GM19438 (cell line): ENCODE results near the gene KCNMA1.
A peak's percentile ranks its signal among the peaks of the same experiment; 100 is the strongest.

Experiments
- ATAC-seq: cut with Tn5 transposase; IDR thresholded peaks from one replicate; pipeline ENCODE4 v1.9.1; 2021; ENCODE audit warnings: low read depth; ENCODE audit not compliant: unreplicated experiment

KCNMA1 gene

DNA sequence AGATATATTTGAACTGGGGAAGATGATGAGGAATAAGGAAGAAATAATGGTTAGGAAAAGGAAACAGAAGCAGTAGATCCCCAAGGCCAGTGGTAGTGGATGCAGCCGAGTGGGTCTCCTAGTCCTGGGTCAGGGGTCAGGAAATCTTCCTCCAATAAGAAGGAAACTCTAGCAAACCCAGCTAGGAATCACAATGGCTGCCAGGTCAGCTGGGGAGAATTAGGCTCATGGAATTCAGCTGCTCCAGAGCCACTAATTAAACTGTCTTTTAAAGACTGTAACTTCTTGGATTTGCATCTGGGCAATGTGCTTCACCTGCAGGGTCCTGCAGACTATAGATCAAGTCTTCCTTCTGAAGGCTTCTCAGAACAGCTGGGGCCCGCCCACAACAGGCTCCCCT lies 644.4 kb downstream of the KCNMA1 start:
- no peak for ATAC-seq

DNA sequence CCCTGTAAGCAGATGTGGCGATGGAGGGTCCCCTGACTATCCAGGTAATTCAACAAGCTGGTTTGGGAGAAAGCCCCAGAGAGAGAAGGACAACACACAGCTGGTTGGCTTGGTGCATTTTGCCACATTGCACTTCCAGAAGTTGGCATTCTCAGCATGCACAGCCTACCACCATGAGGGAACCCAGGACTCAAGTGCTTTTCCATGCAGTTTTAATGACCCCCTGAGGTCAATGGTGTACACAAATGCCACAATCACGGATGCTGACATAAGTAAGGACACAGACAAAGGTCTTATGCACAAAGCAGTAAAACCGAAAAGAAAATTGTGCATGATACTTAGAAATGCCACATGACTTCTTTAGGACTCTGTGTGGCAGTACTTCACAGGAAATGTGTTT lies 645.1 kb downstream of the KCNMA1 start:
- no peak for ATAC-seq

DNA sequence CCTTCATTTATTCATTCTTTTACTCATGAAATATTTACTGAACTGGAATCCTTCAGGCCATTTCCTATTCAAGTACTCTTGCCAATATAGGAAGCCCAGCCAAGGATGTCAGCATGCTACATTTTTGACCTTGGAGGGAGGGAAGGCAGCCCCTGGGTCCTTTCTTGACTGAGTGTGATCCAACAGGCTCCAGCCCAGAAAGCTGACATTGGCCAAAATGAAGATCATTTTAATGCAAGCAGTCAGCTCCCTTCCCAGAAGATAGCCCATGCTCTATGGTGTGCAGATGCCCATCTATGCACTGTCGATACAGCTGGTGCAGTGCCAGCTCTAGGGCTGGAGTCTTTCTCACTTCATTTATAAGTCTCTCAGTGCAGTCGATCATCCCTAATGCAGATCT lies 646.0 kb downstream of the KCNMA1 start:
- no peak for ATAC-seq

DNA sequence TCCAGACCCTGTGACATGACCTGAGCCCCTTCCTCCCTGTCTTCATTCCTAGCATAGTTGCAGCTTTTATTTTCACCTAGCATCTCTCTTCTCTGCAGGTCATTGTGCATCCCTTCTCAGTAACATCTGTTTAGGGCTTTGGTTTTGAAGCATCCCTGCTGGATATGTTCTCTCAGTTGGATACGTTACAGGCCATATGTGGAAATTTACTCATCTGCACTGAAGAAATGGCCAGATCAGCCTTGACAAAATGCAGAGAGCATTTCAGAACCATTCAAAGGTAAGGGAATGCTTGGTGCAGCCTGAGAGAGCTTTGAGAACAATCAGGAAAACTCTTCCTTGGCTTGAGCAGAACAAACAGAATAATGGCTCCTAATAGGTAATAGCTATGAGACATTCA lies 647.0 kb downstream of the KCNMA1 start:
- ATAC-seq: no peak

DNA sequence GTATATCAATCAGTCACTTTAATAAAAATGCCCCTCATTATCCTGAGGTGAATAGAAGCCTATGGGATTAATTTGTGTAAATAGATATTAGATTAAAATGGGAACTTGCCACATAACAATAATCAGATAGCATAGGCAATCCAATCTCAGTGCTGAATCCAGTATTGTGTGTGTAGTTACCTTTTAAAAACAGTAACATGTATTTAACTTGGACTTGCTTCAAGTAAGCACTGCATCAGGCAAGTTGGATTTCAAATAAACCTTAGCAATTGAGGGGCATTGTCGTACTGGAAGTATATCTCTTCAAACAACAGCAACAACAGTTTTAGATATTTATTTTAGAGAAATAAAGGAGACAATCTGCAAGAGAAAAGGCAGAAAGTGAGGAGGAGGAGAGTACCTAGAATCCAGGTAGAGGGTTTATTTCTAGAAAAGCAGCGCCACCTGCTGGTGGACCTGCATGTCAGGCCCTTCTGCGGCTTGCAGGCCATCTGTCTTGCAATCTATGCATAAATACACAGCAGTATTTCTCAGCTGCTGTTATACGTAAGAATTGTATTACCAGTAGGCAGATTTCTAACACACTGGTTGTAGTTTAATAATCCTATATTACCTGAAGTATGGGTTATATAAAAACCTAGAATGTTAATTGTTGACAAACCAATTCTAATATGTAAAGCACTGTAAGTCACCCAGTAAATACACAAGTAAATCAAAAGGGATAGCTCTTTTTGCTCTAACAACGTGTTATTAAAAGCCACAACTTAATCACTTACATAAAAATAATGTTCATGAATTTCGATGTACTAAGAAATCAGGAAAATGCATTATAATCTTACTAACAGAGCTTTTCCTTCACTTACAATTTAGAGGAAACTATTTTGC lies 652.8 kb downstream of the KCNMA1 start:
- peak; percentile 85 for ATAC-seq

DNA sequence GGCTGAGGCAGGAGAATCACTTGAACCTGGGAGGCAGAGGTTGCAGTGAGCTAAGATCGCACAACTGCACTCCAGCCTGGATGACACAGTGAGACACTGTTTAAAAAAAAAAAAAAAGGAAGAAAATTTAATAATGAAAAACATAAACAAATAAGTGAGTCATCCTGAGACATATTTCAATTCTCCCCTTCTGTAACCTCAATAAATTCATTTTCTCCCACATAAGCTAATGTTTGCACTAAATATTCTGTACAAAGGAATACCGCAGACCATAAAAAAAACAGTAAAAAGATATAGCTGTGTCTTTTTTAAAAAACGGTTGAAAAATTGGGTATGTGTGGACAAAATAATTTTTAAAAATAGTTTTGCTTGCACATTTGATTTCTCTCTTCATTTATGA lies 654.0 kb downstream of the KCNMA1 start:
- ATAC-seq: no peak

DNA sequence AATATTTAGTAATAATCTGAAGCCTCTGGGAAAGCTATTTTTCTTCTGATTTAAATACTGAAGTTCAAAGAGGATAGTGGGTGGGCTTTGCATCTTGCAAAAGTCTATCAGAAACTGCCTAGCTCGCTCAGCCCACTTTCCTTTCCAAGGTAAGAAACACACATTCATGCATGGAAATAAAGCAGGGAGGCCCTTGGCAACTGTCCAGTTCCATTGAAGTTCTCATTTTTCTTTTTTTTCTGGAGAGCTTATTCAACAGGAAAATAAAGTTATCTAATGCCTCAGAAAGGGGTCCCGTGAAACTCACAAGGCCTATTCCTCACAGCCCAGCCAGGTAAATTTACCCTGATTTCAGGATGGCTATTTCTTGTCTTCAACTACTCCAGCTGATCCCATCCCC lies 654.9 kb downstream of the KCNMA1 start:
- ATAC-seq: no peak

DNA sequence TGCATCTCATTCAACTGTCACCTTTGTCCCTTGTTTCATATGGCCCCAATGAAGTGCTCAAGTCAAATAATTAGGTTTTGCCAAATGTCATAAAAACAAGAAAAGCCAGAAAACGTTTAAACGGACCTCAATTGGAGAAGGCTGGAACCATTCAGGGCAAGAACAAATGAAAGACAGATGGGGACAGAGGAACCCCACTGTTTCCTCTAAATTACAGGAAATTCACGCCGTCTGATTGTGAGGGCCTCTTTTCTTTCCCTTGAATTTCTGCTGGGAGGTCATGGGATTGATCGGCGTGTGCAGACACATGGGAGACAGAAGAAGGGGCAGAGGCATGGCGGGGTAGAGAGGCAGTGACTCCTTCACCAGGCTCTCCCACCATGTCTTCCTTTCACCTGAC lies 656.4 kb downstream of the KCNMA1 start:
- no peak for ATAC-seq

DNA sequence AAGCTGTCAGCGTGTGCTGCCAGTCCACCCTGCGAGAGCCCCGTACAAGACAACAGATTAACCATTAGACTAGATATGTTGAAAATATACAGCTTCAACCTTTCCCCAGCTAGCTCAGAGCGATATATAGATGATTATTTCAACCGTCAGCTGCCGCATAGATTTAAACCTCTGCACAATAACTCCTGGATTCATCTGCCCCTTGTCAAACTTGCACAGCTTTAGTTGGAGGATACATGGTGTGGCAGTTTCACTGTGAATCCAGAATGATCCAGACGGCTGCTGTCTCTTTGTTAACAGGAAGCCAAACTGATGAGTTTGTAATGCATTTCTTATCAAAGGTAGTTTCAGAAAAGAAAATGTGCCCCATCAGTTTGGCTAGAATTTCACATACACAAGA lies 659.7 kb downstream of the KCNMA1 start:
- no peak for ATAC-seq

DNA sequence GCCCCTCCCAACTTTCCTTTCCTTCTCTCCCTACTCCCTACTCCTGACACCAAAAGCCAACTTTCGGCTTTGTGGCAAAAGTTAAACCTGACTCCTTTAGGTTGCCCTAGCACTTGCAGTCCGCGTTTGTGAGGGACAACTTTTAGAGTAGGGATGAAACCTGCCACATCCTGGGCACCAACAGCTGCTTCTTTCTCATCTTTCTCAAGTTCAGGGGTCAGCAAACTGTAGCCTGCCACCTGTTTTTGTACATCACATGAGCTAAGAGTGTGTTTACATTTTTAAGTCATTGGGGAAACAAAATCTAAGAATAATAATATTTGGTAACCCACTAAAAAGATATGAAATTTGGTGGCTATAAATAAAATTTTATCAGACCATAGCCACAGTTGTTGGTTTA lies 660.6 kb downstream of the KCNMA1 start:
- ATAC-seq: no peak

DNA sequence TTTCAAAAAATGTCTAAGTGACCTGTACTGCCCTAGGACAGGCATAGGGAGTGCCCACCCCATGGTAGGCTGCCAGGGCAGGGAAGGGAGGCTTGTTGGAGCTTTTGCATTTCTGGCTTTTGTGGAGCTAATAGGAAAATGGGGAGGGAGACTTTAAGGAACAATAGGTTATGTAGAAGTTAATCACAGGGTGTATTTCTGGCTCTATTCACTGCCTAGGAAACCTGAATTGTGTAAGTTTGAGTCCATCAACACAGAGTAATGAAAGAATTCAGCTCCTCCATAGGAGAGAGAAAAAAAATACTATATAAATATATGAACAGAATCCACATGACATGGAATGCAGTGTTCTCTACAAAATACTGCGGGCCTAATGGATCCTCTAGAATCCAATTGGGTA lies 661.5 kb downstream of the KCNMA1 start:
- no peak for ATAC-seq

DNA sequence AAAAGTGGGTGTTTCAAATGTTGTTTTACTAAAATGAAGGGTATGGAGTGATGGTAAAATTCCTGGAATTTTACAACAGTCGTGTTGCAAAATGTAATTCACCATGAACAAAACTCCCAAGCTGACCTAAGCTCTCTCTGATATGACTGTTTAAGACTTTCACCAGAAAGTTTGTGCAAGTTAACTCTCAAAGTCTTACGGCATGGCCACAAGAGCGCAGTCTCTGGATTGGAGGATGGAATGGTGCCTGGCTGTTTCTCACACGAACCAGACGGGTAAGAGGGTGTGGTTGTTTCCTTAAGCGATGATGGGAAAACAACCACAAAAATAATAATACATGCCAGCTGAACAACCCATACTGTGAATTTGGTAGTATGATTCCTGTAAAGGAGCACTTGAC lies 662.5 kb downstream of the KCNMA1 start:
- no peak for ATAC-seq

DNA sequence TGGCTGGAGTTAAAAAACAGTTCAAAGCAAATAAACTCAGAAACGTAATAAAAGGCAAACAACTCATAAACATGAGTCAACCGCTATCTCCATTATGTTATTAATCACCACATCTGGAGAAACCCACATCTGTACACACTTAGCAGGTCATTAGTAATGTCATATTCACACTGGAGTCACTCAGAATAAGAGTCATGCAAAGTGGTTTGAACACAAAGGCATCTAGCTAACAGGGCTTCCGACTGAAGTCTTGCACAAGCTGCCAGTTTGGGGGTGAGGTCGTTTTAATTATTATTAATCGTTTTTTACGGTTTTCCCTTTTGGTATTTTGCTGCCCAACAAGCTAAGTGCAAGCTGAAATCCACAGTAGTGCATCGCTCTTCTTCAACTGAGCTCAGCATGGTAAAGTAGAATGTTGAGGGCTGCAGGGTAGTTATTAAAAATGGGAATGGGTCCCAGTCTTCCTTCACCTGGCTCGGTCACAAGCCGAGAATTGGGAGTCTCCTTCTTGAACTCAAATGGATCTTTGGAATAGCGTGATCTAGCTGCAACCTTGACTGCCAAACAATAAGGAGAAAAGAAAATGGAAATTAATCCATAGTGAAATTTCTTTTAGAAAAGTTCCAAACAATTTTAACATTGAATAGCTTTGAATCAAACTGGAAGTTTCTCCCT lies 663.5 kb downstream of the KCNMA1 start:
- no peak for ATAC-seq

DNA sequence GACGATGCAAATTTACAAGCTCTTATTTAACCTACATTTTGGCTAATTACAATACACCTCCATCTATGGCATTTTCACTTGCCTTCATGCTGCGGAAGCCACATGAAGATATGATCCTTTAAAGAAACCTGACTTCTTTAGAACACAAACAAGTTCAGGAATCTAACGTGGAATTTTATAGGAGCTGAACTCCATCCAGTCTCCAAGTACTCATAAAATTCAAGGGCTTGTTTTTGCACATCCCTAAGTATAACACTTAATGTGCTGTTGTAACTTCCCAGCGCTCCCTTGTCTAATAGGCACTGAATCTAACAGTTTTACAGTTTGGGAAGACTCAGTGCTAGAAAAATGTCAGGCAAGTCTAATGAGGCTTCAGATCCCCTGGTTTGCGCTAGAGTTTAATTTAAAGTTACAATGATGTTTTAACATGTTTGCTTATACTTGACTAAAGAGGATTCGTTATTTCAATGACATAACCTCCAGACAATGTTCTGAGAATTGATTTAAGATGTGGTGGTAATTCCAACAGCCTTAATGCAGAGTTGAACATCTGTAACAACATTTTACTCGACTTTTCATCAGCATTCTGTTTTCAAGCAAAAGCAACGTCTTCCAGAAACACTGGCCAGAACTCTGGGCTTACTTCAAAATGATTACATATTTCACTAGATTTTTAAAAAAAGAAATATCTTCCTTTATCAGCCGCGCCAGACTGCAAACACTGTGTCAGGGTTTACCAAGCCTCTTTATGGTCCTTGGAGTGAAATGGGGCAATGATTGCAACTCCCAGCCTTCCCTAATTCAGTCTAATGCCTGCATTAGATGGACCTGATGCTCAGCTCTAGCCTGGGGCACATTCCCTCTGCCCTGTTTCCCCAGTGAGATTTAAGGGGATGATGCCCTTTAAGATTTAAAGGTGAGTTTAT lies 664.3 kb downstream of the KCNMA1 start:
- ATAC-seq: no peak

DNA sequence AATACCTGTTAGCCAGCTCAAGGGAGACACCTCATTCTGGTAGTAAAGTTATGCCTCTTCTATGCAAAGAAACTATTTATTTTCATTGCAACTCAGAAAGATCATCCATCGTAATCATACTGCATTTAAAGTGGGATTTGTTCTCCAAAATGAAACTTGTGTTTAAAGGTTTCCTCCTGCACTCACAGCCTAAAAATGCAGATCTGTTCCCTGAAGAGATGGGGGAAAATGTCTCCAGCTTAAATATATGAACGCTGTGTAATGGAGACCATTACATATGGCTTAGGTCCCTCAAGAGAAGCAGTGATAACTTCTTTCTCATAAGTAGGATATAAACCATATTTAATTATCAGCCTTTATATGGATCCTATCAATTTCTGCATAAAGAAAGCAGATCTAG lies 665.1 kb downstream of the KCNMA1 start:
- ATAC-seq: no peak

DNA sequence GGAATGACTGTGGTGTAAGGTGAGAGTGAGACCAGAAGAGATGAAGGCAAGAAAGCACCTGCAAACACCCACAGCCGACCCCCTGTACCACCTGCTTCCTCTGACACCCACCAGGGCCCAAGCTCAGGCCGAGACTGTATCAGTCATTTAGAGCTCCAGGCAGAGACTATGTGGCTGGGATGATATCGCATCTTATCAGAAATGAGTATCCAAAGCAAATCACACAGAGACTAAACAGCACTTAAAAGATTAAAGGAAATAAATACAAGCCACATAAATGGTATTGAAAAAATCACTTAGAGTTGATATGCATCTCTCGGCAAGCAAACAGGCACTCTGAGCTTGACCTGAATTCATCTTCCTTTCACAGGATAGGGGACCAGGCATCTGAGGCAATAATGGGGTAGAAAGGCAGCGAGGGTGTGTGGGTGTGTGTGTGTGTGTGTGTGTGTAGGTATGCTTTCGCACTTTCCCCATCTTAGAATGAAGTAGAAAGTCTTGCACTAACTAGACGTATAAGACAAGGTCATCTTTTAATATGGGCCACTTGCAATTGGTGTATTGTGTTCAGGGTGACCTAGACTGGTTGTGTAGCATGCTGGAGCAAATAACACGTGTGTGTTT lies 665.9 kb downstream of the KCNMA1 start:
- no peak for ATAC-seq

DNA sequence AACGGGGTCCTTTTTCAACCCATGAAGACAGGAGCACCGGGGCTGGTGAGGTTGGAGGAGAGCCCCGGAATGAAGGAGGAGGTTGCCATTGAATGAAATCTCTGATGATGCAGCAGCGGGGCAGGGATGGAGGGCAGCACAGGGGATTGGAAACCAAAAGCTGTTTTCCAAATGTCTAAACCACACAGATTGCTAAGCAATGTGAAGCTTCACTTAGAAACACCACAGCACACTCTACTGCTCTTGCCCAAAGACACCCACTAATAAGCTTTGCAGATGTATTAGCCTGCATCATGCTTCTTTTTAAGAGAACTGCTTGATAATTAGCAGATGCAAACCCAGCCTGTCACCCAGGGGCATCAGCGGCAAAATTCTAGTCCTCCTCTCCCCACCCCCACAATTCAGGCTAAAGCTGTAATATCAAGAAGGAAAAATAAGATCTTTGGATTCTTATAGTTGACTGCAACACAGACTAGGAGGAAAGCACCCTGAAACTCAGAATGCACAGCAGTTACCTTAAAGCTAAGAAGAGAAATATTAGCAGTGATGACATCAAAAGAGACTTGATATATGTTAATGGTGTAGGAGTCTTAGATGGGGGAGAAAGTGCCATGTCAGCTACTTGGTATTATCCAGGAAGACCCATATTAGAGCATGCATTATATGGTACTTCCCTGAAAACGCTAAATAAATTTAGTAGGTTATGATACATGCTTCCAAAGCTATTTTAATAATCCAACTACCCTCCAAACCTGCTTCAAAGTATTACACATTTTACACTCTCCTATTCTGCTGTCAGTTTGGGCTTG lies 666.7 kb downstream of the KCNMA1 start:
- no peak for ATAC-seq

DNA sequence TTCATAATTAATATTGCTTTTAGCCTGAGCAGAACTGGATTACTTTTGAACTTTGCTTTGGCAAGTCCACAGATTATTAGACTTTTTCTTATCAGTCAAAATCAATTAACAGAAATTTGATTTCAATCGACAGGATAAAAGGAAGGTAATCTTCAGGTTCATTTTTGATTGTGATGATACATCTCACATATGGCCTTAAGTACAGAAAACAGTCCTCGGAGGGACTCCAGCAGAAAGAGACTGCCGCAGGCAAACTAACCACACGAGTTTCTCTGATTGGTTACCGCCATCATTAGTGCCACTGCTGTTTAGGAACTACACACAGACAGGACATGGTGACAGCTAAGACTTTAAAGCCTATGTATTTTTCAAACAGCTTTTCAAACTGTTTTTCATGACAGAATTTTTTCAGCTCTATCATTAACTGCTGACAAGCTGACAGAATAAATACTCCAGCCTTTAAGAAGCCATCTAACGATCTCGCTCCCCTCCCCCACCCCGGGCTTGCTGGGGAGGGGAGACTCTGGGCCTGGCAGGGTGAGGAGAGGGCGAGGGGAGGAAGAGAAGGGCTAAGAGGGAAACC lies 668.2 kb downstream of the KCNMA1 start:
- ATAC-seq: no peak

DNA sequence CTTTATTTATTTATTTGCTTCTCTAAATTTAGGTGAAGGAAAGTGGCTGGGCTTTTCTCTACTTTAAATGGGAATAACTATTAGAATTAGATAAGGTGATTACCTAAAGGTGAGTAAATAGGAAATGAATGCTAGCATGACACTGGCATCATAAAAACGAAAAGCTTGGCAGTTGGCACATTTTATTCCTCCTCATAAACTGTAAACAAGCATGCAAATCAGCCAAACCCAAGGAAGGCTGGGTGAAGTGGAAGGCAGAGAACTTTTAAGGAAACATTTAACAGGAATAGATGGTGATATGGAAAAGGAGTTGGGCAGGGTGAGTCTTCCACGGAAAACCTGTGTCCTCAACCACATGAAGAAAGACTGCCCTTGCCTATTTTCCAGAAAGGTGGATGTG lies 669.1 kb downstream of the KCNMA1 start:
- ATAC-seq: no peak
